Measurements from ENCODE around the gene RHOV. TPM values are rescaled to one million over a fixed set of nuclear protein-coding genes. Genes with fewer than 3 reads are reported as not detected.

Gene RHOV
- total RNA-seq, 1 donor from 2014 or later: not detected

- intact Hi-C loops (cut with DNase I): no loop called here
- DNase-seq (no peak), ATAC-seq (no peak)
- Histone ChIP-seq H3K36me3 (peaks cover 4% of the 10 kb centered on the region), H3K27me3 (no peaks in the 10 kb centered on the region), H3K4me1 (peaks cover 10% of the 10 kb centered on the region), H3K9me3 (no peaks in the 10 kb centered on the region), H3K4me3 (no peak overlapping the region), H3K27ac (no peak overlapping the region)
- TF ChIP-seq, protein P1, sequence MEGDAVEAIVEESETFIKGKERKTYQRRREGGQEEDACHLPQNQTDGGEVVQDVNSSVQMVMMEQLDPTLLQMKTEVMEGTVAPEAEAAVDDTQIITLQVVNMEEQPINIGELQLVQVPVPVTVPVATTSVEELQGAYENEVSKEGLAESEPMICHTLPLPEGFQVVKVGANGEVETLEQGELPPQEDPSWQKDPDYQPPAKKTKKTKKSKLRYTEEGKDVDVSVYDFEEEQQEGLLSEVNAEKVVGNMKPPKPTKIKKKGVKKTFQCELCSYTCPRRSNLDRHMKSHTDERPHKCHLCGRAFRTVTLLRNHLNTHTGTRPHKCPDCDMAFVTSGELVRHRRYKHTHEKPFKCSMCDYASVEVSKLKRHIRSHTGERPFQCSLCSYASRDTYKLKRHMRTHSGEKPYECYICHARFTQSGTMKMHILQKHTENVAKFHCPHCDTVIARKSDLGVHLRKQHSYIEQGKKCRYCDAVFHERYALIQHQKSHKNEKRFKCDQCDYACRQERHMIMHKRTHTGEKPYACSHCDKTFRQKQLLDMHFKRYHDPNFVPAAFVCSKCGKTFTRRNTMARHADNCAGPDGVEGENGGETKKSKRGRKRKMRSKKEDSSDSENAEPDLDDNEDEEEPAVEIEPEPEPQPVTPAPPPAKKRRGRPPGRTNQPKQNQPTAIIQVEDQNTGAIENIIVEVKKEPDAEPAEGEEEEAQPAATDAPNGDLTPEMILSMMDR (IDR thresholded peaks at IDR 0.05): no peak
Observed at GRCh38 chr15:40891138-40891537, 17.1 kb upstream of the RHOV start.

DNA sequence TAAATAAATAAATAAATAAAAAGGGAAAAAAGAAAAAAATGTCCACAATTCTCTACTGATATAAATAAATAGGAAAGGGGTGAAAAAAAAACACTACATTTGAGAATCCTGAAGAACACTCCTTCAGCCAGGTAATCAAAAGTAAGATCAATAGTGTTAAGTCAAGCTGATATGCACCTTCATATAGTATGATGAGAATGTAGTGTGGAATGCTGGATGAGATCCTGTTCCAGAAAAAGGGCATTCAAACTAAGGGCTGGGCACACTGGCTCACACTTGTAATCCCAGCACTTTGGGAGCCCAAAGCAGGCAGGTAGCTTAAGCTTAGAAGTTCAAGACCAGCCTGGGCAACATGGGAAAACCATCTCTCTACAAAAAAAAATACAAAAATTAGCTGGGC, 15.1 kb upstream of the RHOV start:
- ATAC-seq (no peak), DNase-seq (no peak)
- Histone ChIP-seq H3K4me3 (no peak overlapping the region), H3K9me3 (no peaks in the 10 kb centered on the region), H3K27ac (no peak overlapping the region), H3K27me3 (no peaks in the 10 kb centered on the region), H3K4me1 (no peaks in the 10 kb centered on the region), H3K36me3 (no peaks in the 10 kb centered on the region)
- intact Hi-C loops (cut with DNase I): no loop called here
- TF ChIP-seq, protein P1 (IDR thresholded peaks at IDR 0.05): no peak

GRCh38 chr15:40886586-40886985, 12.6 kb upstream of the RHOV start:
- H3K4me1 ChIP-seq: no peaks in the 10 kb centered on the region
- H3K9me3 ChIP-seq: no peaks in the 10 kb centered on the region
- TF ChIP-seq, protein P1 (IDR thresholded peaks at IDR 0.05): no peak
- ATAC-seq (no peak), DNase-seq (no peak)
- no peaks in the 10 kb centered on the region for H3K27me3 ChIP-seq
- intact Hi-C loops (cut with DNase I): no loop called here
- no peaks in the 10 kb centered on the region for H3K36me3 ChIP-seq
- H3K27ac ChIP-seq: no peak overlapping the region
- no peak overlapping the region for H3K4me3 ChIP-seq

GRCh38 chr15:40881351-40881750, 7.3 kb upstream of the RHOV start:
- Histone ChIP-seq H3K36me3 (no peaks in the 10 kb centered on the region), H3K4me3 (no peak overlapping the region), H3K27ac (no peak overlapping the region), H3K4me1 (no peaks in the 10 kb centered on the region), H3K27me3 (no peaks in the 10 kb centered on the region), H3K9me3 (no peaks in the 10 kb centered on the region)
- ATAC-seq (no peak), DNase-seq (no peak)
- TF ChIP-seq, protein P1 (IDR thresholded peaks at IDR 0.05): no peak
- intact Hi-C loops (cut with DNase I): no loop called here

GRCh38 chr15:40879609-40880008, 5.6 kb upstream of the RHOV start:
- no peak overlapping the region for H3K4me3 ChIP-seq
- no peaks in the 10 kb centered on the region for H3K4me1 ChIP-seq
- H3K9me3 ChIP-seq: no peaks in the 10 kb centered on the region
- intact Hi-C loops (cut with DNase I): no loop called here
- DNase-seq (no peak), ATAC-seq (peak; percentile 28)
- no peak overlapping the region for H3K27ac ChIP-seq
- no peaks in the 10 kb centered on the region for H3K27me3 ChIP-seq
- TF ChIP-seq, protein P1 (IDR thresholded peaks at IDR 0.05): no peak
- no peaks in the 10 kb centered on the region for H3K36me3 ChIP-seq

- H3K9me3 ChIP-seq: no peaks in the 10 kb centered on the region
- no peaks in the 10 kb centered on the region for H3K36me3 ChIP-seq
- H3K4me1 ChIP-seq: peaks cover 3% of the 10 kb centered on the region
- ATAC-seq (peak; percentile 82), DNase-seq (no peak)
- intact Hi-C loops (cut with DNase I): no loop called here
- TF ChIP-seq, protein P1 (IDR thresholded peaks at IDR 0.05): no peak
- no peak overlapping the region for H3K4me3 ChIP-seq
- H3K27ac ChIP-seq: no peak overlapping the region
- no peaks in the 10 kb centered on the region for H3K27me3 ChIP-seq
Observed at GRCh38 chr15:40878785-40879184, 4.8 kb upstream of the RHOV start.

Data from upper lobe of right lung (tissue), 1 donor.